Skin epidermis (tissue), 12 donors: Measurements from ENCODE around the gene SUOX.

Source experiments
- H3K27ac ChIP-seq, 21 experiments: fragments of 200-600 bp; sonication (generic) in 11 of 21; one replicate each; pipeline ENCODE4 v1.5.0; 2020; ENCODE audit warnings: mild to moderate bottlenecking in 3 of 21, inconsistent platforms in 2 of 21, moderate library complexity in 2 of 21
- H3K4me3 ChIP-seq, 7 experiments: fragments of 200-600 bp; sonication (generic) in 2 of 7; one replicate each; pipeline ENCODE4 v1.5.0; 2020; ENCODE audit warnings: inconsistent platforms in 2 of 7, mild to moderate bottlenecking in 2 of 7, moderate library complexity in 1 of 7

The SUOX gene

DNA sequence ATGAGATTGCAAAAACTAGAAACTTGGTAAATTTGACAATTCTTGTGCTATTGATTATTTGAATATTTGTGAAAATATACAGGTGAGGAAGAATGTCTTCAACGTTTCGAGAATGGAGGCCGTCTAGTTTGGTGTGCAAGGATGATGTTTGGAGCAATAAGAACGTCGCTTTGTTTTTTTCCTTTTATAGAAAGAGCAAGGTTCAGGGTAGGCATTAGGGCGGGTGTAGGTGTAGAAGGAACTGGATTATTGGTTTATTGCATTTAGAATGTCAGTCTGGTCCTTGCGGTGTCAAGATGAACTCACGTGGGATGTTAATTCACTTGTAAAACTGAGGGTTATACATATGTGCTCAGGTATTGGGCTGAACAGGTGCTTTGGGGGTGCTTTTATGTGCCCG, 45.8 kb downstream of the SUOX start:
- H3K27ac ChIP-seq = peak overlapping the region in 17 of 21 experiments; percentile 91 to 99 (median 98)

DNA sequence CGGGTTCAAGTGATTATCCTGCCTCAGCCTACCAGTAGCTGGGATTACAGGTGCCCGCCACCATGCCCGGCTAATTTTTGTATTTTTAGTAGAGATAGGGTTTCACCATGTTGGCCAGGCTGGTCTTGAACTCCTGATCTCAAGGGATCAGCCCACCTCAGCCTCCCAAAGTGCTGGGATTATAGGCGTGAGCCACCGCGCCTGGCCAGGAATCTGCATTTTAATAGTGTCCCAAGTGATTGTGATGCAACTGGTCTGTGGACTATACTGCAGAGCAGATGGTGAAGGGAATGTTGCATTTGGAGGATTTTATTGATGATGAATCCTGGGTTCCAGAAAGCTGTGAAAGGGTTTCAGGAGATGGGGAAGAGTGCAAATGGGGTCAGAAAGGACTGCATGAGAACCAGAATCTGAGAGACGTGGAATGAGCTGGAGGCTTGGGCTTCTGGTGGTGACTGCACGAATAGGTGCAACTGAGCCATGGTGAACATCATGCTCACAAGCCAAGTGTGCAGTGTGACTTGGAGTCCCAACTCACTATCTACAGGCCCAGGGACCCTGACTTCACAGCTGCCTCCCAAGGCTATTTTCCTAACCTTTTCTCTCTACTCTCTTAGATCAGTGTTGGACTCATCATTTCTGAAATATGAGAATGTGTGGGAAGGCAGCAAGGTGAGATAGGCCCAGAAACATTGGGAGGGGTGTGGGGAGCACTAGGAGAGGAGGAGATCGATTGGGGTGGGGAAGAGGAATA, 49.1 kb downstream of the SUOX start:
- no peak overlapping the region for H3K4me3 ChIP-seq
- H3K27ac ChIP-seq = peak overlapping the region in 1 of 21 experiments; percentile 3

More for the DNA sequence above, 45.8 kb downstream of the SUOX start:
- H3K4me3 ChIP-seq = peak overlapping the region; percentile 56 to 92 (median 79)

DNA sequence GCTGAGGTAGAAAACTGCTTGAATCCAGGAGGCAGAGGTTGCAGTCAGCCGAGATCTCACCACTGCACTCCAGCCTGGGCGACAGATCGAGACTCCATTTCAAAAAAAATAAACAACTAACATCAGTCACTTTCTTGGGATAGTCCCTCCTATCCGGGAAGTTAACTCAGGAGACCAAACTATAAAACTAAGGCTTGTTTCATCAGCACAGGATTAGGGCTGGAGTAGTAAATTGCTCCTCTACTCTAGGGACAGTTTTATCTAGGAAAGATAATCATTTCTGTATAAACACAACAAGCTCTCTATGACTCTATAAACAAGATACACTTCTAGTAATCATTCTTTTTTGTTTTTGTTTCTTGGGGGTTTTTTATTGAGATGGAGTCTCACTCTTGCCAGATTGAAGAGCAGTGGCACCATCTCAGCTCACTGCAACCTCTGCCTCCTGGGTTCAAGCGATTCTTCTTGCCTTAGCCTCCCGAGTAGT, 56.4 kb downstream of the SUOX start:
- no peak overlapping the region for H3K4me3 ChIP-seq
- no peak overlapping the region for H3K27ac ChIP-seq
